Lung (tissue), 12 donors: ENCODE measurements around the gene SLC39A13. TPM values are rescaled to one million over a fixed set of nuclear protein-coding genes. Genes with fewer than 3 reads are reported as not detected.

Experiments
- ATAC-seq: fragments of 200-7000 bp; cut with Tn5 transposase; one replicate; pipeline ENCODE4 v1.9.1; 2020; ENCODE audit warnings: moderate number of reproducible peaks; ENCODE audit not compliant: insufficient read depth, low FRiP score
- DNase-seq, 3 donors: peaks; one replicate each; pipeline ENCODE4 v3.0.0-alpha.2; 2013 to 2017
- H3K27ac ChIP-seq, 2 donors: one replicate each; pipeline ENCODE4 v1.5.1; 2013; ENCODE audit warnings: mild to moderate bottlenecking in 2 of 2, moderate library complexity in 2 of 2, control low read depth in 1 of 2, inconsistent platforms in 1 of 2, low read depth in 1 of 2, low read length in 1 of 2
- H3K27me3 ChIP-seq, 3 donors: one replicate each; pipeline ENCODE4 v1.5.1; 2013; ENCODE audit warnings: low read length in 2 of 3; ENCODE audit not compliant: control insufficient read depth in 3 of 3, insufficient read depth in 3 of 3
- H3K36me3 ChIP-seq, 4 donors: one replicate each; pipeline ENCODE4 v1.5.1; 2013; ENCODE audit warnings: low read length in 4 of 4, mild to moderate bottlenecking in 1 of 4, moderate library complexity in 1 of 4; ENCODE audit not compliant: control insufficient read depth in 4 of 4, insufficient read depth in 4 of 4
- H3K4me1 ChIP-seq, 5 donors: one replicate each; pipeline ENCODE4 v1.5.1; 2013; ENCODE audit warnings: low read length in 5 of 5, mild to moderate bottlenecking in 2 of 5, moderate library complexity in 1 of 5; ENCODE audit not compliant: control insufficient read depth in 5 of 5, insufficient read depth in 5 of 5
- H3K4me3 ChIP-seq: one replicate; pipeline ENCODE4 v1.5.1; 2013; ENCODE audit warnings: mild to moderate bottlenecking, control low read depth, moderate library complexity
- H3K9ac ChIP-seq, 2 donors: one replicate each; pipeline ENCODE4 v1.5.1; 2013; ENCODE audit warnings: low read length in 2 of 2, control low read depth in 1 of 2; ENCODE audit not compliant: insufficient read depth in 1 of 2
- H3K9me3 ChIP-seq, 4 donors: one replicate each; pipeline ENCODE4 v1.5.1; 2013; ENCODE audit warnings: low read length in 3 of 4, mild to moderate bottlenecking in 1 of 4, moderate library complexity in 1 of 4; ENCODE audit not compliant: control insufficient read depth in 4 of 4, insufficient read depth in 3 of 4
- CTCF ChIP-seq: IDR thresholded peaks from 2 replicates; pipeline ENCODE4 v1.5.1; 2012; ENCODE audit warnings: mild to moderate bottlenecking; ENCODE audit errors: control extremely low read depth, extremely low read depth
- WGBS, 2 donors: extraction: QIAGEN DNeasy Blood & Tissue Kit; methylation state at CpG; one replicate each; pipeline ENCODE4 v1.1.7; 2013; 5-methylcytosine and 5-hydroxymethylcytosine counted together
- polyA plus RNA-seq, 2 donors: library from polyadenylated mRNA; stranded (reverse); fragments of 200-250 nt; gene quantifications; one replicate each; pipeline ENCODE4 v1.2.1, GENCODE V29; 2013
- total RNA-seq, 2 donors: library from RNA; depleted of rRNA in 1 of 2; stranded (reverse); fragments of >200 nt in 1 of 2; gene quantifications; one replicate each; pipeline ENCODE4 v1.2.1, GENCODE V29; 2014 to 2021
- donor health status: control.
- donor health status: control.
- donor health status: Bipolar disorder and iron deficiency.
- donor health status: healthy.
- donor health status: DM: yes; HTN: yes; CAD: no.

Gene SLC39A13
- total and polyA plus RNA-seq, 4 donors: 31.8 to 83.8 (median 74.8) TPM

GRCh38 chr11:47415949-47416472 is 7.6 kb downstream of the SLC39A13 start:
- H3K9ac ChIP-seq: peak overlapping the region; percentile 3 to 49

GRCh38 chr11:47417712-47418111 is 9.3 kb downstream of the SLC39A13 start:
- Histone ChIP-seq H3K27me3 (no peaks in the 10 kb centered on the region), H3K27ac (peak overlapping the region in 1 of 2 donors; percentile 10), H3K4me1 (peaks cover 0 to 18% (median 11%) of the 10 kb centered on the region in 5 donors), H3K36me3 (peaks cover 13 to 63% (median 33%) of the 10 kb centered on the region in 4 donors), H3K9me3 (peaks cover 0 to 2% (median 0%) of the 10 kb centered on the region in 4 donors), H3K4me3 (no peak overlapping the region), H3K9ac (no peak overlapping the region)
- TF ChIP-seq CTCF: no peak
- no peak for DNase-seq
- 84 to 87% methylated on average over 6 of the region's 6 CpGs for WGBS, 2 donors
- ATAC-seq: no peak

More at GRCh38 chr11:47415949-47416472, 7.6 kb downstream of the SLC39A13 start:
- Histone ChIP-seq H3K4me3 (no peak overlapping the region), H3K27me3 (no peaks in the 10 kb centered on the region), H3K9me3 (peaks cover 0 to 2% (median 0%) of the 10 kb centered on the region in 4 donors), H3K27ac (peak overlapping the region; percentile 71 to 92), H3K4me1 (peaks cover 0 to 18% (median 15%) of the 10 kb centered on the region in 5 donors), H3K36me3 (peaks cover 9 to 60% (median 30%) of the 10 kb centered on the region in 4 donors)
- WGBS, 2 donors: 28 to 40% methylated on average over 13 of the region's 13 CpGs
- DNase-seq (peak; percentile 87 to 92 (median 91)), ATAC-seq (peak; percentile 84)
- TF ChIP-seq CTCF: no peak

GRCh38 chr11:47418454-47419259 is 10.3 kb downstream of the SLC39A13 start:
- Histone ChIP-seq H3K27me3 (no peaks in the 10 kb centered on the region), H3K9ac (no peak overlapping the region), H3K36me3 (peaks cover 14 to 64% (median 38%) of the 10 kb centered on the region in 4 donors), H3K9me3 (peaks cover 0 to 2% (median 0%) of the 10 kb centered on the region in 4 donors), H3K27ac (no peak overlapping the region), H3K4me1 (peaks cover 0 to 17% (median 11%) of the 10 kb centered on the region in 5 donors), H3K4me3 (no peak overlapping the region)
- no peak for TF ChIP-seq CTCF
- no peak for DNase-seq
- WGBS, 2 donors: 88 to 90% methylated on average over 23 of the region's 23 CpGs
- ATAC-seq: no peak
